Chondrocyte (in vitro differentiated cells): ENCODE measurements around the gene MRPL10. TPM values are rescaled to one million over a fixed set of nuclear protein-coding genes. Genes with fewer than 3 reads are reported as not detected.

Source experiments
- DNase-seq: peaks from one replicate; pipeline ENCODE4 v3.0.0; 2021; ENCODE audit warnings: mixed read lengths, low spot score
- H3K27ac Mint-ChIP-seq: one replicate; pipeline ENCODE4 v1.8.0; 2021; ENCODE audit warnings: mild to moderate bottlenecking, moderate library complexity, mixed read lengths; ENCODE audit not compliant: unreplicated experiment
- H3K27me3 Mint-ChIP-seq: 2 replicates; pipeline ENCODE4 v1.8.0; 2021; ENCODE audit warnings: low read depth, mixed read lengths
- H3K36me3 Mint-ChIP-seq: 2 replicates; pipeline ENCODE4 v1.8.0; 2021; ENCODE audit warnings: low read depth, mixed read lengths
- H3K4me1 Mint-ChIP-seq: 2 replicates; pipeline ENCODE4 v1.8.0; 2021; ENCODE audit warnings: low read depth, mild to moderate bottlenecking, mixed read lengths
- H3K4me3 Mint-ChIP-seq: one replicate; pipeline ENCODE4 v1.8.0; 2021; ENCODE audit warnings: mild to moderate bottlenecking, moderate library complexity, mixed read lengths; ENCODE audit not compliant: unreplicated experiment
- H3K9me3 Mint-ChIP-seq: 2 replicates; pipeline ENCODE4 v1.8.0; 2021; ENCODE audit warnings: low read depth, mixed read lengths
- total RNA-seq: library from RNA; stranded (reverse); gene quantifications from 3 replicates; pipeline ENCODE4 v1.2.1, GENCODE V29; 2021
- TF ChIP-seq, protein P1 (sequence below): fragments of 200-600 bp; sonication (generic); IDR thresholded peaks from 2 replicates; pipeline ENCODE4 v1.5.0; 2021; ENCODE audit warnings: antibody characterized with exemption, mild to moderate bottlenecking, moderate library complexity

The MRPL10 gene
- total RNA-seq, 1 donor from 2014 or later: 25.4 TPM

DNA sequence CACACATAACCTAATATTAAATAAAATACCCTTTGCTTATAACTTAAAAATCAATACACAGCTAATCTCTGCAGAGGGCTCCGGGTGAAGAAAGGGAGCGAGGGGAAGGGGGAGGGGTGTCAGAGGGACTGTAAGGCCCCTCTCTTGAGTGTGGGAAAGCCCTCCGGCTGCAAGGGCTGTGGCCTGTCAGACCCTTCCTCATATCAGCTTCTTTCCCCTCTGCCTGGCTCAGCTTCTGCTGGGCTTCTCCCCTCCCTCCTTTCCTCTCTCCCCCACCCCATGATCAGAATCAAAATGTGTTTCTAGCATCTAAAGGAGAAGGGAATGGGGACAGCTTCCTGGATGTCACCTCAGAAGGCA, 14.4 kb upstream of the MRPL10 start:
- no peak for DNase-seq
- no peaks in the 10 kb centered on the region for H3K9me3 Mint-ChIP-seq
- no peak overlapping the region for H3K27ac Mint-ChIP-seq
- H3K27me3 Mint-ChIP-seq: peaks cover 29% of the 10 kb centered on the region
- peaks cover 23% of the 10 kb centered on the region for H3K4me1 Mint-ChIP-seq
- TF ChIP-seq, protein P1, sequence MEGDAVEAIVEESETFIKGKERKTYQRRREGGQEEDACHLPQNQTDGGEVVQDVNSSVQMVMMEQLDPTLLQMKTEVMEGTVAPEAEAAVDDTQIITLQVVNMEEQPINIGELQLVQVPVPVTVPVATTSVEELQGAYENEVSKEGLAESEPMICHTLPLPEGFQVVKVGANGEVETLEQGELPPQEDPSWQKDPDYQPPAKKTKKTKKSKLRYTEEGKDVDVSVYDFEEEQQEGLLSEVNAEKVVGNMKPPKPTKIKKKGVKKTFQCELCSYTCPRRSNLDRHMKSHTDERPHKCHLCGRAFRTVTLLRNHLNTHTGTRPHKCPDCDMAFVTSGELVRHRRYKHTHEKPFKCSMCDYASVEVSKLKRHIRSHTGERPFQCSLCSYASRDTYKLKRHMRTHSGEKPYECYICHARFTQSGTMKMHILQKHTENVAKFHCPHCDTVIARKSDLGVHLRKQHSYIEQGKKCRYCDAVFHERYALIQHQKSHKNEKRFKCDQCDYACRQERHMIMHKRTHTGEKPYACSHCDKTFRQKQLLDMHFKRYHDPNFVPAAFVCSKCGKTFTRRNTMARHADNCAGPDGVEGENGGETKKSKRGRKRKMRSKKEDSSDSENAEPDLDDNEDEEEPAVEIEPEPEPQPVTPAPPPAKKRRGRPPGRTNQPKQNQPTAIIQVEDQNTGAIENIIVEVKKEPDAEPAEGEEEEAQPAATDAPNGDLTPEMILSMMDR: no peak
- no peaks in the 10 kb centered on the region for H3K36me3 Mint-ChIP-seq
- no peak overlapping the region for H3K4me3 Mint-ChIP-seq

DNA sequence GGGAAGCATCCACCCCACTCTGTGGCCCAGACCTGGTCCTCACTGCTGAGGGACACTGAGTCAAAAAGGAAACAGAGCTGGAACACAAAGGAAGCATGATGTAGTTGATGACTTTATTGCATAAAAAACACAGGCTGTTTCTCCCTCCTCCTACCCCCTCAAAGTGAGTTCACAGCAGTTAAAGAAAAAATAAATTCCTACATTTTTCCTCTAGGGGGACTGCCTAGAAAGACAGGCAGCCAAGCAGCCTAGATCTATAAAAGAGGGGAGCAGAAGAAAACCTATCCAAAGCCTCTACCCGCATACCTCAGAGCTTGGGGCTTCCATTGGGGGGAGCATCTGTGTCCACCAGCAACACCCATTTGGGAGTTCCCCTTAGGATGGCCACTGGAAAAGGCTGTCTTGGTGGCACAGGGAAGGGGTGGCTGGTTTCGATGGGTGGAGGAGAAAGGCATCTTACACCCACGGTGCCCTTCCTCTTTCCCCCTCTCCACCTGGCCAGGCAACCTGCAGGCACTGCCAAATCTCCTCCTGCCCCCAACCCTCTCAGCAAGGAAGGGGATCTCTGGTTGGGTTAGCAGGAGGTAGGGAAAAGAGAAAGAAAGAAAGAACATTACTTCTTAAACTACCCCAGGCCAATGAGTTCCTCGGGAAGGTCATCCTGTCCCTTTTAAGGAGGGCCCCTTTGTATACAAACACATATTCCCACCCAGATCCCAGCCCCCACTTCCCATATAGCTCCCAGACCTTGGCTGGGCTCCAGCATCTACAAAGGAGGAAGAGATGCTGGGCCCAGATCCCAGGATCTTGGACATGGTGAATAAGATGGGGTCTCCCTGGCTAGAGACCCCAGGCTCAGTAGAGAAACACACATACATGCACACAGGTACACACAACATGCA, 13.7 kb upstream of the MRPL10 start:
- Mint-ChIP-seq H3K36me3 (no peaks in the 10 kb centered on the region), H3K27me3 (peaks cover 29% of the 10 kb centered on the region), H3K4me3 (no peak overlapping the region), H3K4me1 (peaks cover 25% of the 10 kb centered on the region), H3K9me3 (no peaks in the 10 kb centered on the region), H3K27ac (no peak overlapping the region)
- no peak for DNase-seq
- TF ChIP-seq, protein P1: peak; percentile 72

DNA sequence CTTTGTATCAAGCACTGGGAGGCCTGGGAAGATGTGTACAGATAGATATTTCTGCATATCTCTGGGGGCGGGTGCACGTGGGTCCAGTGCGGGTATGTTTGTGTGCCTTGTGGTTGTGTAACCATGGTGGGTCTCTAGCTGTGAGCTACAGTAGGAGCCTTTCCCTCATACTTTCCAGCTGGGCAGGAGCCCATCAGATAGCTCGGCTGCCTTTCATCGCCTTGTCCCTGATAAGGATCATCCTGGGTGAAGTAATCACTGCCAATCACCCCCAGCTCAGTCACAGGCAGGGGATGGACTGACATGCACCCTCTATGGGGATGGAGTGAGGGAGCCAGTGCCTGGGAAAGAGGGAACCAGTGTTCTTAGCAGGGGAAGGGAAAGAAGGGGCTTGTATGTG, 12.9 kb upstream of the MRPL10 start:
- H3K4me3 Mint-ChIP-seq: no peak overlapping the region
- H3K27me3 Mint-ChIP-seq: peaks cover 26% of the 10 kb centered on the region
- peaks cover 27% of the 10 kb centered on the region for H3K4me1 Mint-ChIP-seq
- no peaks in the 10 kb centered on the region for H3K9me3 Mint-ChIP-seq
- no peak for DNase-seq
- H3K36me3 Mint-ChIP-seq: no peaks in the 10 kb centered on the region
- H3K27ac Mint-ChIP-seq: no peak overlapping the region
- TF ChIP-seq, protein P1: no peak

DNA sequence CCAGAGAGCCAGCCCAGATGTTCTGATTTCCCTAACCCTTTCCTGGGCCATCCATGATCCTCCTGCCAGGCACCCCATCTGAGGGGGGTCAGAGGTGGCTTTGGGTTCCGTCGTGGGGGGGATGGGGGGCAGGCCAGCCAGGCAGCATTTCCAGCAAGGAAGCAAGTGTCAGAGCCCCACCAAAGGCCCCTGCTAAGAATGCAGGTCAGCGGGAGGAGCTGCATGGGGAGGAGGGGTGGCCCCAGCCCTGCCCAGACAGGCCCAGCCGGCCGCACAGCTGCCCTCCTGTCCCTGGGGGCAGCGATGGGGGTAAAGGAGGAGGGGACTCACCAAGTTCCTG, 12.0 kb upstream of the MRPL10 start:
- H3K27ac Mint-ChIP-seq: no peak overlapping the region
- TF ChIP-seq, protein P1: peak; percentile 11
- no peaks in the 10 kb centered on the region for H3K9me3 Mint-ChIP-seq

DNA sequence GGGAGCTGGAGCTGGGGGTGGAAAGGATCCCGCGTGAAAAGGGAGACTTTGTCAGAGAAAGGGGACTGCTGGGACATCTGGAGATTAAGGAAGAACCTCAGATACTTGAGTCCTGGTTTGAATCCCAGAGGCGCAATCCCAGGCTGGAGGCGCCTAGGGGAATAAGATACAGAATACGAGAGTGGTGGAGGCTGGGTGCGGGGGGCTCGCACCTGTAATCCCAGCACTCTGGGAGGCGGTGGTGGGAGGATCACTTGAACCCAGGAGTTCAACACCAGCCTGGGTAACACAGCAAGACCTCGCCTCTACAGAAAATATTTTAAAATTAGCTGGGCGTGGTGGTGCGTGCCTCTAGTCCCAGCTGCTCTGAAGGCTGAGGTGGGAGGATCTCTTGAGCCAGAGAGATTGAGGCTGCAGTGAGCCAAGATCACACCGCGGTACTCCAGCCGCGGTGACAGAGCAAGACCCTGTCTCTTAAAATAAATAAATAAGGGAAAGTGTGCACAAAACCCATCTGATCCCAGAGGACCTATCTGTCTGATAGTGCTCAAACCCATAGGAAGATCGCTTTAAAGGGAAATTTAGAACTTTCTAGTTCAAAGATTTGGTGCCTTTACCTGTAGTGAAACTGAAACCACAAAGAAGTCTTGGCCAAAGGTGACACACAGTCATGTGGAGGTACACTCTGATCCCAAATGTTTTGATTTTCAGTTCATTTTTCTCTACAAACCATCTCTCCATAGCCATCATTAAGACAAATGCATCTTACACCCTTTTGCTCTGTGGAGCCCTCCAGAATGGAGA, 10.3 kb upstream of the MRPL10 start:
- Mint-ChIP-seq H3K27ac (peak overlapping the region; percentile 79), H3K36me3 (peaks cover 2% of the 10 kb centered on the region), H3K4me1 (peaks cover 23% of the 10 kb centered on the region), H3K27me3 (peaks cover 13% of the 10 kb centered on the region), H3K4me3 (peak overlapping the region; percentile 97), H3K9me3 (no peaks in the 10 kb centered on the region)
- DNase-seq: no peak
- TF ChIP-seq, protein P1: peak; percentile 68

More for the DNA sequence above, 12.0 kb upstream of the MRPL10 start:
- no peaks in the 10 kb centered on the region for H3K36me3 Mint-ChIP-seq
- peaks cover 18% of the 10 kb centered on the region for H3K27me3 Mint-ChIP-seq
- no peak overlapping the region for H3K4me3 Mint-ChIP-seq
- peaks cover 27% of the 10 kb centered on the region for H3K4me1 Mint-ChIP-seq
- DNase-seq: no peak
